ENCODE measurements around the gene PPP1R9B.

DNA sequence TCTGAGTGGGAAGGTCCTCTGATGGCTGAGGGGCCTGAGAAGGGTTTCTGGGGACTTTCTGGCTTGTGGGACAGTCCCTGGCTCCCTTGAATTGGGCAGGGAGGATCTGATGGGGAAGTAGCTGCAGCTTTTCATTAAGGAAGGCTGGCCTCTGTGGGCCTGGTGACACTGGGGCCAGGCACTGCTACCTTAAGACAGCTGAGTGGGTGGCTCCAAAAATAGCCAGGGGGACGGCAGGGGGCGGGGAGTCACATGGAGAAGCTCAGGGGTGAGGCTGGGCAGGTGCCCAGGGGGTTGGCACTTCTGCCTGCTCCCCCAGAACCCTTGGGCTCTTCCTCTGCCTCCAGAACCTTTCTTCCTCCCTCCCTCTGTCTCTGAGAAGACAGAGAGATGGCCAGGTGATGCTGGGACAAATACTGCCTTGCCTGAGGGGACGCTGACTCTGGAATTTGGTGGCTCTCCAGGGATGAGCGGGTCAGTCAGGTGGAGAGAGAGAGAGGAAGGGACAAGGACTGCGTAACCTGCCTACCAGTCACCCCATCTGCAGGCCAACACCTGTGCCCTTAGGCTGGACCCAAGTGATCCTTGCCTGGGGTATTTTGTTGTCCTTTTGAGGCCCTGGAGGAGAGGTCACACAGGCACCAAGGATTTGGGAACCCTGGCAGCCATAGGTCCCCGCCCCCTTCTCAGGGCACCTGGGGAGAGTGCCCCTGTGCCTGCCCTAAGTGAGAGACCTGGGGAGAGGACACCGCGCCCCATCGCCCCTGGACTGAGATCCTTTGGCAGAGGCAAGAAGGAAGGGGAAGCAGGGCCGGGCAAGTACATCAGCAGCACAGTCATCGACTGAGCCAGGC, 13.6 kb upstream of the PPP1R9B start:
- TF ChIP-seq, protein P1, sequence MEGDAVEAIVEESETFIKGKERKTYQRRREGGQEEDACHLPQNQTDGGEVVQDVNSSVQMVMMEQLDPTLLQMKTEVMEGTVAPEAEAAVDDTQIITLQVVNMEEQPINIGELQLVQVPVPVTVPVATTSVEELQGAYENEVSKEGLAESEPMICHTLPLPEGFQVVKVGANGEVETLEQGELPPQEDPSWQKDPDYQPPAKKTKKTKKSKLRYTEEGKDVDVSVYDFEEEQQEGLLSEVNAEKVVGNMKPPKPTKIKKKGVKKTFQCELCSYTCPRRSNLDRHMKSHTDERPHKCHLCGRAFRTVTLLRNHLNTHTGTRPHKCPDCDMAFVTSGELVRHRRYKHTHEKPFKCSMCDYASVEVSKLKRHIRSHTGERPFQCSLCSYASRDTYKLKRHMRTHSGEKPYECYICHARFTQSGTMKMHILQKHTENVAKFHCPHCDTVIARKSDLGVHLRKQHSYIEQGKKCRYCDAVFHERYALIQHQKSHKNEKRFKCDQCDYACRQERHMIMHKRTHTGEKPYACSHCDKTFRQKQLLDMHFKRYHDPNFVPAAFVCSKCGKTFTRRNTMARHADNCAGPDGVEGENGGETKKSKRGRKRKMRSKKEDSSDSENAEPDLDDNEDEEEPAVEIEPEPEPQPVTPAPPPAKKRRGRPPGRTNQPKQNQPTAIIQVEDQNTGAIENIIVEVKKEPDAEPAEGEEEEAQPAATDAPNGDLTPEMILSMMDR (IDR thresholded peaks at IDR 0.05; ENCODE audit: low read depth, low read length, missing input control): no peak
- TF ChIP-seq NR2F2 (IDR thresholded peaks at IDR 0.05) (no peak), GABPA (IDR thresholded peaks at IDR 0.05 in 1 of 2, conservative IDR thresholded peaks at IDR 0.05 in 1 of 2) (no peak), HNF4A (conservative IDR thresholded peaks at IDR 0.05) (no peak), RXRA (IDR thresholded peaks at IDR 0.05) (no peak), FOXA1 (IDR thresholded peaks at IDR 0.05) (no peak), JUND (IDR thresholded peaks at IDR 0.05) (no peak), RAD21 (IDR thresholded peaks at IDR 0.05) (no peak), SP1 (IDR thresholded peaks at IDR 0.05) (no peak), YY1 (IDR thresholded peaks at IDR 0.05) (no peak)
- TF ChIP-seq, protein P2, sequence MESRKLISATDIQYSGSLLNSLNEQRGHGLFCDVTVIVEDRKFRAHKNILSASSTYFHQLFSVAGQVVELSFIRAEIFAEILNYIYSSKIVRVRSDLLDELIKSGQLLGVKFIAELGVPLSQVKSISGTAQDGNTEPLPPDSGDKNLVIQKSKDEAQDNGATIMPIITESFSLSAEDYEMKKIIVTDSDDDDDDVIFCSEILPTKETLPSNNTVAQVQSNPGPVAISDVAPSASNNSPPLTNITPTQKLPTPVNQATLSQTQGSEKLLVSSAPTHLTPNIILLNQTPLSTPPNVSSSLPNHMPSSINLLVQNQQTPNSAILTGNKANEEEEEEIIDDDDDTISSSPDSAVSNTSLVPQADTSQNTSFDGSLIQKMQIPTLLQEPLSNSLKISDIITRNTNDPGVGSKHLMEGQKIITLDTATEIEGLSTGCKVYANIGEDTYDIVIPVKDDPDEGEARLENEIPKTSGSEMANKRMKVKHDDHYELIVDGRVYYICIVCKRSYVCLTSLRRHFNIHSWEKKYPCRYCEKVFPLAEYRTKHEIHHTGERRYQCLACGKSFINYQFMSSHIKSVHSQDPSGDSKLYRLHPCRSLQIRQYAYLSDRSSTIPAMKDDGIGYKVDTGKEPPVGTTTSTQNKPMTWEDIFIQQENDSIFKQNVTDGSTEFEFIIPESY (IDR thresholded peaks at IDR 0.05): no peak
- TF ChIP-seq, protein P3, sequence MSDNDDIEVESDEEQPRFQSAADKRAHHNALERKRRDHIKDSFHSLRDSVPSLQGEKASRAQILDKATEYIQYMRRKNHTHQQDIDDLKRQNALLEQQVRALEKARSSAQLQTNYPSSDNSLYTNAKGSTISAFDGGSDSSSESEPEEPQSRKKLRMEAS (IDR thresholded peaks at IDR 0.05): no peak
- TF ChIP-seq, protein P4, sequence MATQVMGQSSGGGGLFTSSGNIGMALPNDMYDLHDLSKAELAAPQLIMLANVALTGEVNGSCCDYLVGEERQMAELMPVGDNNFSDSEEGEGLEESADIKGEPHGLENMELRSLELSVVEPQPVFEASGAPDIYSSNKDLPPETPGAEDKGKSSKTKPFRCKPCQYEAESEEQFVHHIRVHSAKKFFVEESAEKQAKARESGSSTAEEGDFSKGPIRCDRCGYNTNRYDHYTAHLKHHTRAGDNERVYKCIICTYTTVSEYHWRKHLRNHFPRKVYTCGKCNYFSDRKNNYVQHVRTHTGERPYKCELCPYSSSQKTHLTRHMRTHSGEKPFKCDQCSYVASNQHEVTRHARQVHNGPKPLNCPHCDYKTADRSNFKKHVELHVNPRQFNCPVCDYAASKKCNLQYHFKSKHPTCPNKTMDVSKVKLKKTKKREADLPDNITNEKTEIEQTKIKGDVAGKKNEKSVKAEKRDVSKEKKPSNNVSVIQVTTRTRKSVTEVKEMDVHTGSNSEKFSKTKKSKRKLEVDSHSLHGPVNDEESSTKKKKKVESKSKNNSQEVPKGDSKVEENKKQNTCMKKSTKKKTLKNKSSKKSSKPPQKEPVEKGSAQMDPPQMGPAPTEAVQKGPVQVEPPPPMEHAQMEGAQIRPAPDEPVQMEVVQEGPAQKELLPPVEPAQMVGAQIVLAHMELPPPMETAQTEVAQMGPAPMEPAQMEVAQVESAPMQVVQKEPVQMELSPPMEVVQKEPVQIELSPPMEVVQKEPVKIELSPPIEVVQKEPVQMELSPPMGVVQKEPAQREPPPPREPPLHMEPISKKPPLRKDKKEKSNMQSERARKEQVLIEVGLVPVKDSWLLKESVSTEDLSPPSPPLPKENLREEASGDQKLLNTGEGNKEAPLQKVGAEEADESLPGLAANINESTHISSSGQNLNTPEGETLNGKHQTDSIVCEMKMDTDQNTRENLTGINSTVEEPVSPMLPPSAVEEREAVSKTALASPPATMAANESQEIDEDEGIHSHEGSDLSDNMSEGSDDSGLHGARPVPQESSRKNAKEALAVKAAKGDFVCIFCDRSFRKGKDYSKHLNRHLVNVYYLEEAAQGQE (IDR thresholded peaks at IDR 0.05): no peak

Measured in liver (tissue), 3 donors.